HTR-8/SVneo (cell line): ENCODE data around the gene MT2A.
"Not testable (repeated sequence)": the region's sequence is repeated elsewhere in the genome, so short reads cannot be mapped to it uniquely, and the experiment has no call there.

Source experiments
- DNase-seq: peaks from one replicate; pipeline ENCODE4 v3.0.0; 2011; ENCODE audit warnings: low spot score, mixed read lengths; ENCODE audit not compliant: insufficient read length
- FAIRE-seq: peaks from 2 replicates; lab custom pipeline; 2011; peaks lifted over from hg19 to GRCh38; lab: Jason Lieb, UNC

MT2A gene

DNA sequence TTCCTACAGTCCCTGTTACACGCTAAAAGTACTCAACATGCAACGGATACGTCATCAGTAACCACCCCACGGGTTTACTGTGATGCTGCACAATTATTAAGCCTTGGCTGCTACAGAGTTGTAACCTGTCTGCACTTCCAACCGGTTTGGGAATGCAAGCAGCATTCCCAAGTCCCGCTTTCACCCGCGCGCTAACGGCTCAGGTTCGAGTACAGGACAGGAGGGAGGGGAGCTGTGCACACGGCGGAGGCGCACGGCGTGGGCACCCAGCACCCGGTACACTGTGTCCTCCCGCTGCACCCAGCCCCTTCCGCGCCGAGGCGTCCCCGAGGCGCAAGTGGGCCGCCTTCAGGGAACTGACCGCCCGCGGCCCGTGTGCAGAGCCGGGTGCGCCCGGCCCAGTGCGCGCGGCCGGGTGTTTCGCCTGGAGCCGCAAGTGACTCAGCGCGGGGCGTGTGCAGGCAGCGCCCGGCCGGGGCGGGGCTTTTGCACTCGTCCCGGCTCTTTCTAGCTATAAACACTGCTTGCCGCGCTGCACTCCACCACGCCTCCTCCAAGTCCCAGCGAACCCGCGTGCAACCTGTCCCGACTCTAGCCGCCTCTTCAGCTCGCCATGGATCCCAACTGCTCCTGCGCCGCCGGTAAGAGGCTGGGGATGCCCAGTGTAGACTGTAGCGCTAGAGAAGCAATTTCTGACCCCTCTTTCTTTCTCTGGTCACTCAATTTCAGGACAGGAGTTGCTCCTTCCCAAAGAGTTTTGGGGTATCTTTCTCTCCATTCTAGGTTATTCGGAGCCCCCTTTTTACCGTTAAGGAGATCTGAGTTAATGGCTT is at the start of gene MT2A:
TSS of gene MT2A (plus strand) at position 542 of the 833 bp plus-strand sequence. CDS start at position 614, 72 bp downstream.
- peak; percentile 54 for FAIRE-seq

GRCh38 chr16:56559109-56559508 is 49.3 kb upstream of the MT2A start:
- FAIRE-seq = no peak
- DNase-seq = no peak

More for the DNA sequence above, at the start of gene MT2A:
- DNase-seq = peak; percentile 83

- FAIRE-seq = no peak
- no peak for DNase-seq
Observed at GRCh38 chr16:56560447-56560846, 47.9 kb upstream of the MT2A start.

DNA sequence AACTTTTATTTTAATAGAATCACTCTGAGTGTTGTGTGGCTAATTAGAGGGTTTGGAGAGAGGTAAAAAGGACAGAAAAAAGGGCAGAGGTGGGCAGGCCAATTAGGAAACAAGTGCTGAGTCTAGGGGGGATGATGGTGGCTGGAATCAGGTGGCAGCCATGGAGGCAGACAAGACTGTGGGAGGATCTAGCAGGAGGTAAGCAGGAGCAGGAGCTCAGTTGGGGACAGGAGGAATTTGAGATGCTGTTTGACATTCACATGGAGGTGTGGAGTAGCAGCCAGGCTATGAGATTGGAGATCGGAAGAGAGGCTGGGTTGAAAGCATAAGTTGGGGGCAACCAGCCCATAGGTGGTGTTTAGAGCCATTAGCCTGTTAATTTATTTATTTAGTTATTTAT is 47.3 kb upstream of the MT2A start:
- no peak for DNase-seq
- FAIRE-seq = no peak

DNA sequence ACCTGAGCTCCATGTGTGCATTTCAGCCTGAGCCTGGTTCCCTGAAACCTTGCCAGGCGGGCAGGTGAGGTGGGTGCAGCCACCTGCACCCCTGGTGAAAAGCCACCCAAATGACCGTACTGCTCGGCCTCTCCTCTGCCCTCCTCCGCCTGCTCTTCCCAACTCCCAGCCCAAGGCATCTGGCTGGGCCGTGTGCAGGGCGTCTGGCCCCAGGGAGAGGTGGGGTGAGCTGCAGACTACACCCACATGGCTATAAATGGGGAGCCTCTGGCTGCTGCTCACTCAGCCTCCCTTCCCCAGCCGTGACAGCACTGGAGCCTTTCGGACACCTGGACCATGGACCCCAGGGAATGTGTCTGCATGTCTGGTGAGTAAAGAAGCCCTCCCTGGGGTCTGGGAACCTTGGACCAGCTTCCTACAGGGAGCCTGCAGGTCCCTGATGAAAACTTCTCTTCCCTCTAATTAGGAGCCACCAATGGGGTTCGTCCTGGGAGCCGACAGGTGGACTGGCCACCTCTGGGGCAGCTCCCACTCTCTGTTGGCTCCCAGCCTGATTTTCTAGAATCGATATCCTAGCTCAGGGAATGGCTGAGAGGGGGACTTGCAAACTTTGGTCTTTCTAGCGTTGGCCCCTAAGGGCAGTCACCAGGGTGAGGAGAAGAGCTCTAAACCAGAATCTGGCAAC is 43.4 kb upstream of the MT2A start, which contains the start of gene MT4:
TSS of gene MT4 (plus strand) at position 281 of the 685 bp plus-strand sequence. CDS start at position 337, 56 bp downstream.
- FAIRE-seq (no peak), DNase-seq (no peak)

DNA sequence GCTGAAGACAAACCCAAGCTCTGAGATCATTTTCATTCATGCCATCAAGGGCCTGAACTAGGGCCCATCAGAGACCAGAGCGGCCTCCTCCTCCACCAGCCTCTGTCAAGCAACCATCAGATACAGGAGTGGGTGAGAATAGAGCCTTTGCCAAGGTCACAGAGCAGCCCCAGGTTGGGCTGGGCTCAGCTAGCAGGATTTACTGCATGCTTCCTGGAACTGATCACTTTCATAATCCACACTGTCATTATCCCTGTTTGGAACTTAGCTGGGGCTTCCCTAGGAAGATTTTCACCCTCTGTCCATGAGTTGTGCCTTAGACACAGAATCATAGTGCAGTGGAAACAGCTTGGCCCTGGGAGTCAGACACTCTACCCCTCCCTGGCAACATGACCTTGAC is 38.4 kb upstream of the MT2A start:
- FAIRE-seq (no peak), DNase-seq (no peak)

DNA sequence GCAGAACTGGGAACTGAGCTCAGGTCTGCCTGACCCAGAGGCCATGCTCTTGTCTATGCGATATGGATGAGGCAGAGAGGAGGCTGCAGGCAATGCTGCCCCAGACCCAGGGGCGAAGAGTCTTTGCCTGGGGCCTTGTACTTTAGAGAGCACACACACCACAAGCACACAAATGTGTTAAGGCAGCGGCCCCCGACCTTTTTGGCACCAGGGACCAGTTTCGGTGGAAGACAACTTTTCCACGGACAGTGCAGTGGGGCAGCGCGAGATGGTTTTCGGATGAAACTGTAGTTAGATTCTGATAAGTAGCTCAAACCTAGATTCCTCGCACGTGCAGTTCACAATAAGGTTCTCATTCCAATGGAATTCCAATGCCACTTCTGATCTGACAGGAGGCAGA is 36.9 kb upstream of the MT2A start:
- DNase-seq = no peak
- FAIRE-seq = no peak

DNA sequence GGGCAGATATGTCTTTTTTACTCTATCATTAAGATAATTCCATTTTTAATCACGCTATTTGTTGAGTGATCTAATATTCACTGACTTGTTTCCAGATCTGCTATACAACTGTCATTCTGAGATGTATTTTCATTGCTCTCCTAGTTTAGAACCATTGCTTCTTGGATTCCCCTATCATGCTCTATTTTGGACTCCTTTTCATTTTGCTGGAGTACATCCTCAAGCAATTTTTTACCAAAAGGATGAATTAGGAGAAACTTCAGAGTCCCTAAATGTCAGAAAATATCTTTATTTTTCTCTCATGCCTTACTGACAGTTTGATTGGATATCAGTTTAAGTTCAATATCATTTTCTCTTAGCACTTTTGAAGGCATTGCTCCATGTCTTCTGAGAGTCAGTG is 33.8 kb upstream of the MT2A start:
- DNase-seq (no peak), FAIRE-seq (no peak)

GRCh38 chr16:56576585-56577299 is 31.6 kb upstream of the MT2A start:
- DNase-seq (peak; percentile 44), FAIRE-seq (no peak)

DNA sequence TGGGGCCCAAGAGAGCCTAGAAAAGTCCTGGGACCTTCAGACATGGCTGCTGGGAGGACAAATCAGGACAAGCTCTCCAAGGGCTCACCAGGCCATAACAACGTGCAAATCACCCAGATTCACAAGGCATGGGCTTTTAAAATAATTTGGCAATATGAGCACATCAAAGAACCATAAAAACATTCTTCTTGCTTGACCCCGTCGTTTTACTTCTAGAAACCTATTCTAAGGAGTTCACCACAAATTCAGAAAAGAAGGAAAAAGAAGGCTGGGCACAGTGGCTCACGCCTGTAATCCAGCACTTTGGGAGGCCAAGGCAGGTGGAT is 31.1 kb upstream of the MT2A start:
- DNase-seq = no peak
- no peak for FAIRE-seq

GRCh38 chr16:56580391-56581048 is 27.9 kb upstream of the MT2A start:
- no peak for FAIRE-seq

DNA sequence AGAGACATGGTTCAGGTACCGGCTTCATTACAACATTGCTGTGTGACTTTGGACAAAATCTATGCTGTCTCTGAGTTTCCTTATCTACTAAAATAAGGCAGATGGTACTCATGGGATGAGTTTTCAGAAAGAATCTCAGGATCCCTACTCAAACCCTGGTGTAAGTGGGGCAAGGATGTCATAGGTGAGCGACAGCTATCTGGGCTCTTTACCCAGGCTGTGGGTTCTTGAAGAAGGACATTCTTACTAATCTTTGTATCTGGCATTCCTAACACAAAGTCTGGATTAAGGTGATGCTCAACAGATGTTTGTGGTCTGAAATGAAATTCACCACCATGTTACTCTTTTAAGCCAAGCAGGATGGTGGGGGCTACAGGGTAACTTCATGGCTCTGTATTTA is 25.5 kb upstream of the MT2A start:
- not testable (repeated sequence) for DNase-seq
- FAIRE-seq = peak; percentile 89

More at GRCh38 chr16:56580391-56581048, 27.9 kb upstream of the MT2A start:
- DNase-seq = no peak

DNA sequence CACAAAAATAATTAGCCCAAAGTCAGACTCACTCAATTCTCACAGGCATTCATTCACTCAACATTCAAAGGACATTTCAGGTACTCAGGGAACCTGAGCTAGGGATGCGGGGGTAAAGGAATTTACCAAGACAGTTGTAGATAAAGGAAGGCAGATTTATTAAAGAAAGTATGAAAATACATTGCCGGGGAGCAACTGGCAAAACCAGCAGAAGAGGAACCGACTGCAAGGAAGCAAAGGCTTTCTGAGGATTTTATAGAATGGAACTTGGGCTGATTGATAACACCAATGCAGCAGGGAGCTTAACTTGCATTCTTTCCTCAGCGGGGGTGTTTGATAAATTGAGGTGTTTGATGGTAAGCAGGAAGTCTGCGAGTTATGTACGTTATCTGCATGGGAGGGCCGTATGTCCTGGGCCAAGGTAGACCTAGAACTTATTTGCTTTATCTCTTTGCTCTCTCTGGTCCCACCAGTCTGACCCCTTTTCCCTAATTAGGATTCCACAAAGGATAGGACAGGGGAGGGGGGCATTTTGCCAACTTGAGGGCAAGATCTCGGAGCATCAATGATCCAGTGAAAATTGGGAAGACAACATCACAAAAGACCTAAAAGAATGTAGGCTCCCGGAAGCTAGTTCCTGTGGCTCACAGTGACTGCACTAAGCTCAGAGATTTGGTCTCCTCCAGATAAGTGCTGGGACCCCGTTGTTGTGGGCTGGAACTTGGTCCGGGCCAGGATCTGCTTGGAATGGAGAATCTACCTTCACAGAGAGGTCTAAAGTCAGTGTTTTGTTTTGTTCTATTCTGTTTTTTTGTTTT is 24.8 kb upstream of the MT2A start:
- DNase-seq (no peak), FAIRE-seq (no peak)

DNA sequence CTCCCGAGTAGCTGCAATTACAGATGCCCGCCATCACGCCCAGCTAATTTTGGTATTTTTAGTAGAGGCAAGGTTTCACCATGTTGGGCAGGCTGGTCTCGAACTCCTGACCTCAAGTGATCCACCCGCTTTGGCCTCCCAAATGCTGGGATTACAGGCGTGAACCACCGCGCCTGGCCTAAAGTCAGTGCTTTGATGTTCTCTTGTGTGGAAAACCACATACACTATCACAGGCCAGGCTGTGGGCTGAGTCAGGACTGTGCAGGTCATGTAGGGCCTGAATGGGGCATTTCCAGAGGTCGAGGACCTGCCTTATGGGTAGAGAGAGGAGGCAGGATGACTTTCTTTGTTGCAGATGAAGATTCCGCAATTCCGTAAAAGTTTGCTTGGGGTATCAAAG is 24.1 kb upstream of the MT2A start:
- FAIRE-seq (no peak), DNase-seq (no peak)

- FAIRE-seq (no peak), DNase-seq (no peak)
Observed at GRCh38 chr16:56588781-56589140, 19.6 kb upstream of the MT2A start.

GRCh38 chr16:56589141-56590039 is 19.0 kb upstream of the MT2A start, which contains the start of gene MT3:
Gene MT3, plus strand, starts transcription at chr16:56589528. Its CDS starts 63 bp downstream, at chr16:56589591.
- FAIRE-seq = no peak

DNA sequence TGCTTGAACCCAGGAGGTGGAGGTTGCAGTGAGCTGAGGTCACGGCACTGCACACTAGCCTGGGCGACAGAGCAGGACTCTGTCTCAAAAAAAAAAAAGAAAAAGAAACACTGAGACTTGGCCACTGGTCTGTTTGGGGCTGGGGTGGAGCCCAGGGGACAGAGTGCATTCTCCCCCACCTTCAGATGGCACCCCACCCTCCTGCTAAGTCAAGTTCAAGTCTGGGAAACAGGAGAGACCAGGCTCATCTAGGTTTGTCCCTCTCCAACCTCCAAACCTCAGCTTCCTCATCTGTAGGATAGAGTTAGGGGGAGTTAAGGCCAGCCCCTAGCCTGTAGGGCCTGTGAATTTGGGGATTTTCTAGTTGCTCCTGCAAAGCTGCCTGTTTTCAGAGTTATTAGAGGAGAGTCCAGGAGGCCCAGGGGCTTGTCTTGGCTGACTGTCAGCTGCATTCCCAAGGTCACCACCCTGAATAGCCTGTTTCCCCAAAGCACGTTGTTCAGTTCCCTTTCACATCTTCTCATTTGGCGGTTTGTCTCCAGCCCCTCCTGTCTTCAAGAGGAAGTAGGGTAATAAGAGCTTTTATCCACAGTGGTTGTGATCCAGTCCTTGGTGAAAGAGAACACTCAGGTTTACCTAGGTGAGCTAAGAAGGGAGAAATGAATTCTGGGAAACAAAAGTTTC is 16.9 kb upstream of the MT2A start:
- DNase-seq = no peak
- no peak for FAIRE-seq

More at GRCh38 chr16:56589141-56590039, 19.0 kb upstream of the MT2A start, which contains the start of gene MT3:
- no peak for DNase-seq
